SU-DHL-6 (cell line): ENCODE data around the gene RABGEF1.

Experiments
- EZH2phosphoT487 ChIP-seq: fragments of 200-600 bp; sonication (generic), shearing (Covaris generic); conservative IDR thresholded peaks from 2 replicates; pipeline ENCODE4 v1.6.1; 2018; ENCODE audit warnings: mild to moderate bottlenecking, antibody characterized with exemption, low read length, moderate library complexity, mixed read lengths
- TF ChIP-seq, protein P1 (sequence below): fragments of 200-600 bp; sonication (generic); IDR thresholded peaks from one replicate; pipeline ENCODE4 v1.5.1; 2017; ENCODE audit warnings: antibody characterized with exemption, mild to moderate bottlenecking, low read length, moderate library complexity; ENCODE audit not compliant: insufficient read depth, poor library complexity, severe bottlenecking

DNA sequence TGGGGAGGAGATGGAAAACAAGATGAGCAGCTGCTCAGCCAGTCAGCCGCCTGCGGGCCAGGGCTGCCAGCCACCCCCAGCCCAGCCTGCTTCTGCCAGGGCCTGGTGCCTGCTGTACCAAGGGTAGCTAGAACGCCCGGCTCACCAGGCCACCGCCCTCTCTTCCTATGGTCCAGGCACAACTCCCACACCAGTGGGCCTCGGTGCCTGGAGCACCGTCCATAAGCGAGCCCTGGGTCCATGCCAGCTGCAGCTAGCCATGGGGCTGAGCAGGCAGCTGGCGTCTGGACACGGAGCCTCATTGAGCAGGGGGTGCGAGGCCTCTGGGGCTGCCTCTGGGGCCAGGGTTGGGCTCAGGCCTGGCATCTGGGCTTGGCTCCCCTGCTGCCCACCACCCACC is 8.5 kb upstream of the RABGEF1 start:
- TF ChIP-seq, protein P1, sequence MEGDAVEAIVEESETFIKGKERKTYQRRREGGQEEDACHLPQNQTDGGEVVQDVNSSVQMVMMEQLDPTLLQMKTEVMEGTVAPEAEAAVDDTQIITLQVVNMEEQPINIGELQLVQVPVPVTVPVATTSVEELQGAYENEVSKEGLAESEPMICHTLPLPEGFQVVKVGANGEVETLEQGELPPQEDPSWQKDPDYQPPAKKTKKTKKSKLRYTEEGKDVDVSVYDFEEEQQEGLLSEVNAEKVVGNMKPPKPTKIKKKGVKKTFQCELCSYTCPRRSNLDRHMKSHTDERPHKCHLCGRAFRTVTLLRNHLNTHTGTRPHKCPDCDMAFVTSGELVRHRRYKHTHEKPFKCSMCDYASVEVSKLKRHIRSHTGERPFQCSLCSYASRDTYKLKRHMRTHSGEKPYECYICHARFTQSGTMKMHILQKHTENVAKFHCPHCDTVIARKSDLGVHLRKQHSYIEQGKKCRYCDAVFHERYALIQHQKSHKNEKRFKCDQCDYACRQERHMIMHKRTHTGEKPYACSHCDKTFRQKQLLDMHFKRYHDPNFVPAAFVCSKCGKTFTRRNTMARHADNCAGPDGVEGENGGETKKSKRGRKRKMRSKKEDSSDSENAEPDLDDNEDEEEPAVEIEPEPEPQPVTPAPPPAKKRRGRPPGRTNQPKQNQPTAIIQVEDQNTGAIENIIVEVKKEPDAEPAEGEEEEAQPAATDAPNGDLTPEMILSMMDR, result no peak
- TF ChIP-seq EZH2phosphoT487, result no peak
